HCT116 (cell line): ENCODE measurements around the gene KRTAP12-2. TPM values are rescaled to one million over a fixed set of nuclear protein-coding genes. Genes with fewer than 3 reads are reported as not detected.

Experiments used
- ATAC-seq: fragments of 200-7000 bp; cut with Tn5 transposase; 2 replicates; pipeline ENCODE4 v1.9.1; 2020; ENCODE audit warnings: mild to moderate bottlenecking, moderate library complexity
- BruUV-seq: library from RNA; stranded (reverse); fragments of 400-500 nt; replicated peaks from 2 replicates; lab custom pipeline; 2021; lab: Mats Ljungman, UMichigan
- CTCF ChIA-PET: fragments of 300-600 bp; sonication (Branson Sonifier 250); formaldehyde crosslinking; loops from one replicate; lab custom pipeline; 2021; ENCODE audit warnings: antibody characterized with exemption; lab: Charles Lee
- POLR2A ChIA-PET: fragments of 300-600, 350-600 bp; sonication (Branson Sonifier 250); formaldehyde crosslinking; loops from one replicate; lab custom pipeline; 2021; ENCODE audit warnings: antibody characterized with exemption; lab: Charles Lee
- RAD21 ChIA-PET, 2 experiments: fragments of 300-600 bp; sonication (Branson Sonifier 250); formaldehyde crosslinking; loops; one replicate each; lab custom pipeline; 2023; ENCODE audit warnings: low total read pairs in 2 of 2; ENCODE audit not compliant: uncharacterized antibody in 2 of 2, unreplicated experiment in 2 of 2, low non-redundant PET in 1 of 2; lab: Charles Lee
- DNase-seq: peaks from one replicate; pipeline ENCODE4 v3.0.0-alpha.2; 2010; ENCODE audit warnings: low read depth, low spot score
- H2AFZ ChIP-seq: fragments of 200-600 bp; shearing (Covaris generic), sonication (generic); 2 replicates; pipeline ENCODE4 v1.6.1; 2017; ENCODE audit warnings: low read depth, mixed run types, mixed read lengths, antibody characterized with exemption, low read length; ENCODE audit not compliant: poor library complexity, severe bottlenecking
- H3K27ac ChIP-seq: 2 replicates; pipeline ENCODE4 v1.5.1; 2012; ENCODE audit warnings: low read depth, low read length
- H3K27me3 ChIP-seq: fragments of 200-600 bp; sonication (generic); 2 replicates; pipeline ENCODE4 v1.6.1; 2016; ENCODE audit warnings: mixed run types, low read length, mixed read lengths; ENCODE audit not compliant: insufficient read depth
- H3K36me3 ChIP-seq, 2 experiments: fragments of 200-500 bp in 1 of 2; fragments of 200-600 bp in 1 of 2; sonication (Bioruptor generic) in 1 of 2; sonication (generic) in 1 of 2; 2 replicates each; pipeline versions ENCODE4 v1.5.1 to v1.6.1; 2014 to 2016; ENCODE audit warnings: low read length in 2 of 2, inconsistent platforms in 1 of 2, mixed read lengths in 1 of 2, mixed run types in 1 of 2; ENCODE audit not compliant: insufficient read depth in 2 of 2, control insufficient read depth in 1 of 2
- H3K4me1 ChIP-seq, 2 experiments: fragments of 200-600 bp in 1 of 2; sonication (generic) in 1 of 2; 2 replicates each; pipeline versions ENCODE4 v1.5.1 to v1.6.1; 2012 to 2017; ENCODE audit warnings: low read length in 2 of 2, inconsistent platforms in 1 of 2, mild to moderate bottlenecking in 1 of 2, mixed read lengths in 1 of 2, mixed run types in 1 of 2, moderate library complexity in 1 of 2; ENCODE audit not compliant: insufficient read depth in 2 of 2, control insufficient read depth in 1 of 2
- H3K4me2 ChIP-seq: fragments of 200-600 bp; sonication (generic); 2 replicates; pipeline ENCODE4 v1.6.1; 2017; ENCODE audit warnings: mixed run types, low read length, mixed read lengths
- H3K4me3 ChIP-seq, 2 experiments: fragments of 200-600 bp in 1 of 2; sonication (generic) in 1 of 2; replicated peaks in 1 of 2; 2 replicates each; pipeline ENCODE4 v1.5.1; 2011 to 2016; ENCODE audit warnings: low read length in 2 of 2, control low read depth in 1 of 2, low read depth in 1 of 2, mild to moderate bottlenecking in 1 of 2, mixed read lengths in 1 of 2, mixed run types in 1 of 2
- H3K79me2 ChIP-seq: fragments of 200-600 bp; sonication (generic); 2 replicates; pipeline ENCODE4 v1.6.1; 2017; ENCODE audit warnings: mild to moderate bottlenecking, mixed run types, low read length, moderate library complexity, mixed read lengths; ENCODE audit not compliant: insufficient read depth
- H3K9ac ChIP-seq: fragments of 200-600 bp; sonication (generic); 2 replicates; pipeline ENCODE4 v1.6.1; 2016; ENCODE audit warnings: low read length, mixed read lengths
- H3K9me2 ChIP-seq: fragments of 200-600 bp; sonication (generic), shearing (Covaris generic); 2 replicates; pipeline ENCODE4 v1.6.1; 2017; ENCODE audit warnings: mixed run types, mild to moderate bottlenecking, moderate library complexity; ENCODE audit not compliant: insufficient read depth
- H3K9me3 ChIP-seq, 2 experiments: fragments of 200-500 bp in 1 of 2; fragments of 200-600 bp in 1 of 2; sonication (Bioruptor generic) in 1 of 2; sonication (generic) in 1 of 2; 2 replicates each; pipeline ENCODE4 v1.6.1; 2014 to 2017; ENCODE audit warnings: low read length in 2 of 2, mixed read lengths in 2 of 2, inconsistent platforms in 1 of 2, low read depth in 1 of 2, mild to moderate bottlenecking in 1 of 2, mixed run types in 1 of 2, moderate library complexity in 1 of 2; ENCODE audit not compliant: control insufficient read depth in 1 of 2, insufficient read depth in 1 of 2
- H4K20me1 ChIP-seq: fragments of 200-600 bp; sonication (generic), shearing (Covaris generic); 2 replicates; pipeline ENCODE4 v1.6.1; 2017; ENCODE audit warnings: mixed run types, mild to moderate bottlenecking, moderate library complexity; ENCODE audit not compliant: insufficient read depth
- CEBPB ChIP-seq: IDR thresholded peaks from 2 replicates; pipeline ENCODE4 v1.6.1; 2012; ENCODE audit warnings: low read depth
- CTCF ChIP-seq, 3 experiments: fragments of 200-600 bp in 1 of 3; sonication (generic) in 1 of 3; IDR thresholded peaks in 2 of 3; conservative IDR thresholded peaks in 1 of 3; 2 replicates each; pipeline ENCODE4 v1.5.1; 2012 to 2017; ENCODE audit warnings: low read depth in 2 of 3, low read length in 2 of 3, antibody characterized with exemption in 1 of 3, borderline replicate concordance in 1 of 3, control low read depth in 1 of 3, mild to moderate bottlenecking in 1 of 3, mixed read lengths in 1 of 3, mixed run types in 1 of 3, moderate library complexity in 1 of 3; ENCODE audit not compliant: insufficient read depth in 1 of 3
- ELF1 ChIP-seq: IDR thresholded peaks from 2 replicates; pipeline ENCODE4 v1.6.1; 2012; ENCODE audit warnings: low read depth, borderline replicate concordance
- FOSL1 ChIP-seq: IDR thresholded peaks from 2 replicates; pipeline ENCODE4 v1.6.1; 2012; ENCODE audit warnings: low read depth
- MAX ChIP-seq: IDR thresholded peaks from 2 replicates; pipeline ENCODE4 v1.6.1; 2012
- POLR2AphosphoS5 ChIP-seq: IDR thresholded peaks from 2 replicates; pipeline ENCODE4 v1.6.1; 2011; ENCODE audit warnings: mild to moderate bottlenecking, low read depth, low read length, moderate library complexity
- RAD21 ChIP-seq: IDR thresholded peaks from 2 replicates; pipeline ENCODE4 v1.6.1; 2012; ENCODE audit warnings: low read depth, mild to moderate bottlenecking
- SIN3A ChIP-seq: IDR thresholded peaks from 2 replicates; pipeline ENCODE4 v1.6.1; 2012; ENCODE audit warnings: low read depth
- intact Hi-C: fragments of 100-400 bp; cut with micrococcal nuclease; formaldehyde crosslinking; loops from 2 replicates; pipeline ENCODE4 v1.10.0; 2022
- total RNA-seq: library from RNA; stranded (reverse); gene quantifications from one replicate; pipeline ENCODE4 v1.2.1, GENCODE V29; 2021; ENCODE audit not compliant: unreplicated experiment

Gene KRTAP12-2
- total RNA-seq, 1 experiment from 2014 or later: not detected

- no peak for ATAC-seq
- Histone ChIP-seq H4K20me1 (no peaks in the 10 kb centered on the region), H3K27me3 (peaks cover 30% of the 10 kb centered on the region; the same call in 1 of the 2 replicates), H3K4me2 (no peak overlapping the region), H2AFZ (no peak overlapping the region), H3K9me2 (no peaks in the 10 kb centered on the region), H3K9me3 (no peaks in the 10 kb centered on the region)
- CTCF ChIA-PET: no interaction called here
- POLR2A ChIA-PET: no interaction called here
- TF ChIP-seq POLR2AphosphoS5 (no peak), RAD21 (no peak), FOSL1 (no peak), SIN3A (no peak)
- TF ChIP-seq, all 23 proteins: peak for 0
- peaks cover 0 to 6% of the 10 kb centered on the region in 2 experiments; a peak in 1 of 4 replicates for H3K4me1 ChIP-seq
- H3K79me2 ChIP-seq: no peaks in the 10 kb centered on the region
- H3K27ac ChIP-seq: no peak overlapping the region
- no TSS peak for BruUV-seq
- H3K9ac ChIP-seq: no peak overlapping the region
- RAD21 ChIA-PET: no interaction called here
- DNase-seq: no peak
- H3K36me3 ChIP-seq: no peaks in the 10 kb centered on the region
- H3K4me3 ChIP-seq: no peak overlapping the region
- intact Hi-C loops: no loop called here
Measured at GRCh38 chr21:44712203-44713028, 45.7 kb upstream of the KRTAP12-2 start.

GRCh38 chr21:44711327-44712202, 44.8 kb upstream of the KRTAP12-2 start, which contains the start of gene TSPEAR:
Gene TSPEAR, minus strand, starts transcription at chr21:44711572. Its CDS starts 58 bp downstream, at chr21:44711514.
- CTCF ChIA-PET: no interaction called here
- H3K9me2 ChIP-seq: no peaks in the 10 kb centered on the region
- H3K36me3 ChIP-seq: no peaks in the 10 kb centered on the region
- no peaks in the 10 kb centered on the region for H3K9me3 ChIP-seq
- no TSS peak for BruUV-seq
- ATAC-seq: peak; percentile 38; the same call in 1 of the 2 replicates
- H3K9ac ChIP-seq: no peak within 1 kb of the TSS
- RAD21 ChIA-PET: no interaction called here
- intact Hi-C loops: no loop called here
- no peak within 1 kb of the TSS for H3K4me2 ChIP-seq
- H3K4me3 ChIP-seq: no peak within 1 kb of the TSS
- POLR2A ChIA-PET: no interaction called here
- TF ChIP-seq CTCF (IDR thresholded peaks at IDR 0.05 in 2 of 3, conservative IDR thresholded peaks at IDR 0.05 in 1 of 3; ENCODE audit: borderline replicate concordance in 1 of 3, insufficient read depth in 1 of 3, low read depth in 2 of 3, low read length in 2 of 3): 0 out of 6 replicates have a peak, but pooled peaks of 1 of the 3 experiments have one; percentile 1
- no peak for TF ChIP-seq ELF1
- no peak for TF ChIP-seq MAX
- no peak for TF ChIP-seq CEBPB
- H3K79me2 ChIP-seq: no peaks in the 10 kb centered on the region
- H3K27ac ChIP-seq: no peak within 1 kb of the TSS
- DNase-seq: no peak
- H2AFZ ChIP-seq: no peak within 1 kb of the TSS
- H3K4me1 ChIP-seq: peaks cover 0 to 6% of the 10 kb centered on the region in 2 experiments; a peak in 1 of 4 replicates
- no peaks in the 10 kb centered on the region for H4K20me1 ChIP-seq
- H3K27me3 ChIP-seq: peaks cover 30% of the 10 kb centered on the region; the same call in 1 of the 2 replicates
